ENCODE measurements around the gene ELOVL4. TPM values are rescaled to one million over a fixed set of nuclear protein-coding genes. Genes with fewer than 3 reads are reported as not detected.

ELOVL4 gene
- 1 to 10 TPM; 3.2 to 3.6 (median 3.4) TPM for polyA plus RNA-seq (ENCODE audit: insufficient read length in 4 of 4)

DNA sequence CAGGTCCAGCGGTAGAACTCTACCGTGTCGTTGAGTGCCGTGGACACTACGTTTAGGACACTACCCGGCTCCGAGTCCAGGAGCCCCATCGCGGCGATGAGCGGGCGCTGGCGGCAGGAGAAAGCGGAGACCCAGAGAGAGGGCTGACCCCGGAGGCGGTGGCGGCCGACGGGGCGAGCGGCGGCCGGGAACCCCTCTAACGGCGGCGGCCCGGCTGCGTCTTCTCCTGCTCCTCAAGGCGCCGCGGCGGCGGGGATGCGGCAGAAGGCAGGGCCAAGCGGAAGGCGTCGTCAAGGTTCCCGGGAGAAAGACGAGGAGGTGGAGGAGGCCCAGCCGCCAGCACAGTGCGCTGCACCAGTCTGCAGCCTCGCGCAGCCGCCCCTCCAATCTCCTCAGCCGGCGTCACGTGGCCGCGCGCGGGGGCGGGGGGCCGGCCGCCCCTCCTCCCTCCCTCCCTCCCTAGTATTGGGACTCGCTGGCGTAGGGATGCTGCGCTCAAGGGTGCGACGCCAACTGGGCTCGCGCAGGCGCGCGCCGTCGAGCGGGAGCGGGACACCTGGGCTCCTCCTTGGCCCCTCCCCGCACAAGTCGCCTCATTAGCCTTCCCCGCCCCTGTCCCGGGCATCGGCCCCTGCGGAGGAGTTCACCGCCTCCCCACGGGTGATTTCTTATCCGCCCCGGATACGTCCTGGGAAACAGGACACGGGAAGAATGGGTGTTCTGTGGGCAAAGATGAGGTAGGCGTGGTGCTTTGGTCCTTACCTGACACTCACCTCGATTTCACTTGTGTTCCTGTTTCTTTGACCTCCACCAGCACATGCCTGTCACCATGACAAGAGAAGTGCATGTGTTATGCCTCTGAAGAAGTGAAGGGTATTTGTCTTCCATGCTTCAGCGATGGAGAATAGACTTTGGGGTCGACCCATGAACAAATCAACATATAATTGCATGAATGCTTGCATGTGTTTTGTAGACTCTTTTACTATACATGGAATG is at the start of gene ELOVL4:
TSS of gene ELOVL4 (minus strand) at position 363 of the 996 bp plus-strand sequence. CDS start at position 89, 274 bp downstream.
- peak in 3 of 4 donors; percentile 28 to 45 (median 45) for DNase-seq (ENCODE audit: low read depth in 4 of 4, low spot score in 2 of 4)

DNA sequence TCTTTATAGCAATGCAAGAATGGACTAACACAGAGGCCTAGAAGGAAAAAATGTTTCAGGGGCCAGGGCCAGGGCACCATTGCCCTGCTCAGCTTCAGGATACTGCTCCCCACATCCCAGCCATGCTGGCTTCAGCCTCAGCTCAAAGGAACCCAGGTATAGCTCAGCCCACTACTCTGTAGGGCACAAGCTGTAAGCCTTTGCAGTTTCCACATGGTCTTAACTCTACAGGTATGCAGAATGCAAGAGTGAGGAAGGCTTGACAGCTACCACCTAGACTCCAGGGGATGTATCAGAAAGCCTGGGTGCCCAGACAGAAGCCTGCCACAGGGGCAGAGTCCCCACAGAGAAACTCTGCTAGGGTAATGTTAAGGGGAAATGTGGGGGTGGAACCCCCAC is 46.6 kb upstream of the ELOVL4 start:
- no peak for DNase-seq (ENCODE audit: low read depth in 4 of 4, low spot score in 2 of 4)

DNA sequence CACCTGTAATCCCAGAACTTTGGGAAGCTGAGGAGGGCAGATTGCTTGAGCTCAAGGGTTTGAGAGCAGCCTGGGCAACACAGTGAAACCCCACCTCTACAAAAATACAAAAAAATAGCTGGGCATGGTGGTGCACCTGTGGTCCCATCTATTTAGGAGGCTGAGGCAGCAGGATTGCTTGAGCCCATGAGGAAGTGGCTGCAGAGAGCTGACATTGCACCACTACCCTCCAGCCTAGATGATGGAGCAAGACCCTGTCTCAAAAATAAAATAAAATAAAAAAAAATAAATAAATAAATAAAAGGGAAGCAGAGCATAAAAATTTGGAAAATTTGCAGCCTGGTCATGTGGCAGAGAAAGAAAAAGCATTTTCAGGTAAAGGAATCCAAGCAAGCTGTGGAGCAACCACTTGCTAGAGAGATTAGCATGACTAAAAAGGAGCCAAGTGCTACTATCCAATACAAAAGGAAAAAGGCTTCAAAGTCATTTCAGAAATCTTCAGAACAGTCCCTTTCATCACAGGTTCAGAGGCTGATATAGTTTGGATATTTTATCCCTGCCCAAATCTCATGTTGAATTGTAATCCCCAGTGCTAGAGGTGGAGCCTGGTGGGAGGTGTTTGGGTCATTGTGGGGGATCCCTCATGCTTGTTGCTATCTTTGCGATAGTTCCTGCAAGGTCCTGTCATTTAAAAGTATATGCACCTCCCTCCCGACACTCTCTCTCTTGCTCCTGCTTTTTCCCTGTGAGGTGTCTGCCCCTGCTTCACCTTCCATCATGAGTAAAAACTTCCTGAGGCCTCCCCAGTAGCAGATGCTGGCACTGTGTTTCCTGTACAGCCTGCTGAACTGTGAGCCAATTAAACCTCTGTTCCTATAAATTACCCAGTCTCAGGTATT is 45.9 kb upstream of the ELOVL4 start:
- DNase-seq (ENCODE audit: low read depth in 4 of 4, low spot score in 2 of 4) = no peak

DNA sequence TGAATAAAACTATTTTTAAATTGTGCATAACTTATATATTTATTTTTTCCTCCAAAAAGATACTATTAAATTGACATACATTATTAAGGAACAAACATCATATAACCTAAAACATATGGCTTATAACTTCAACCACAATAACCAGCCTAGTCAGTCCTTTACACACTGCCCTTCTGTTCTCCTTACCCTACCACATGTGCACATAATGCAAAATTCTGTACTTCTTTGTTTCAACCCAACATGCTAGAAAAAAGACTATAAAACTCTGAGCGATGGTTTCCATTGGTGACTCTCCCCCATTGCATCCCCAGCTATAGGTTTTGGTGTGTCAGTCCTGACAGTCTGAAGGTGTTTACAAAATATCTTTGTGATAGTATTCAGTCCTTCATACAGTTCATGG is 42.3 kb upstream of the ELOVL4 start:
- no peak for DNase-seq (ENCODE audit: low read depth in 4 of 4, low spot score in 2 of 4)

DNA sequence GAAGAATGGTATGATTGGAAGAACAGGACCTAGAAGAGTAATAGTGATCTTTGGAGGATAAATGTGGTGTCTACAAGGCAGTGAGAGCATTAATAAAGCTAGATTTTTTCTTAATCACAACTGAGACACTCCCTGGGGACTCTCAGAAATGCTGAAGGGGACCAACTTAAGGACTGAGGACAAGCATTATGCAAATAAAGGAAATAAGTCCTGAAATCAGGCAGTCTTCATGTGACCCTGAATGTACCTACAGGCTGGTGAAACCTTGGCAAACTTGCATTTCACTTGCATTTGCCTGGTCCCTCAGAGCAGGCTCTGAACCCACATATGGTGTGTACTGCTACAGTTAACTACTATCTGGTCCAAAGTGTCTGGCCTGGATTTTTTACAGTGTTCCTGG is 37.8 kb upstream of the ELOVL4 start:
- DNase-seq (ENCODE audit: low read depth in 4 of 4, low spot score in 2 of 4) = no peak

DNA sequence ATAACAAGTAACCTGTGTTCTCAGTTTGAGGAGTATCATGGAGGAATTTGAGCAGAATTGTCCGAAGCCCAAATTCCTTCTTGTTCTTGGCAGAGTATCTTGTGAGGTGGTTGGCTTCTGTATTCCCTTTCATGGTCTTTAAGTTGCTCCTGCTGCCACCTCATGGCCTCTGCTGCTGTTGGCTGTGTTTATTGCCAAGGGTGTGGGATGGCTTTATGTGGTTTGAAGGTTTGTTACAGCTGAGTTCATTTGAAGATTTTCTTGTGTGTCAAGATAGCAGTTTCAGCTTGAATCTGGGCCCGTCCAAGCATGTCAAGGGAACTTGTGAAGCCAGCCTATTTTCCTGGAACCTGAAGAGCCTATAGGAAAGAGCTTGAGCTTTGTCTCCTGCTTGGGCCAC is 36.9 kb upstream of the ELOVL4 start:
- DNase-seq (ENCODE audit: low read depth in 4 of 4, low spot score in 2 of 4) = no peak

DNA sequence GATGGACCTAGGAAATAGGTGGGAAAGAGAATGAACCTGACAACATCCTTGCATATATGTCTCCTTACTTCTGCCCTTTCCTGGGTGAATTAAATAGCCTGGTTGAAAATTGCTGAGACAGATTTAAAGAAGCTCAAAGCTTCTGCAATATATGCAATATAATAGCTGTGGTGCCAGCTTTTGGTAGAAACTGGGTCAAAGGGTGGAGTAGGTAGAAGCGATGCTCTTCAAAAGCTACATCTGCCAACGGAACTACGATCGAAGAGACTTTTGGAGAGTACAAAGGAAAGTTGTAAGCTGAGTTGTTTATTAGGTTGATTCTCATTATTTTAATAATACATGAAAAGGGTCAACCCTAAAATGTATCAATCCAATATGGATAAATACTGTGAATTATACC is 34.3 kb upstream of the ELOVL4 start:
- no peak for DNase-seq (ENCODE audit: low read depth in 4 of 4, low spot score in 2 of 4)

DNA sequence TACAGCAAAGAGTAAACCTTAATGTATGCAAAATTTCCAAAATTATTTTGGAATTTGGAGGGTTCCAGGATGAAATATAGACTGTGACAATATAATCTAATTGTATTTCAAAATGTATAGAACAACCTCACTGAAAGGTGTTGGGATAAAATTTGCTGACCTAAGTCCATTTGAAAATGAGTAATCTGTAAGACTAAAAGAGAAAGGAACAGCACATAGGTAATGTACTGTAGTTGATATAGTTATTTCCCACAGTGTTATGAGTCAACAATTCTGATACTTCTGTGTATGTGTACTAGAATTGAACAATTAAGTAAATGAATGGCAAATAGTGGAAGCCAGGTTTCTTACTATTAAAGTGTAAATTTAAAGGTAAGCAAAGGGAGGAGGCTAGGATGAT is 23.8 kb upstream of the ELOVL4 start:
- no peak for DNase-seq (ENCODE audit: low read depth in 4 of 4, low spot score in 2 of 4)

DNA sequence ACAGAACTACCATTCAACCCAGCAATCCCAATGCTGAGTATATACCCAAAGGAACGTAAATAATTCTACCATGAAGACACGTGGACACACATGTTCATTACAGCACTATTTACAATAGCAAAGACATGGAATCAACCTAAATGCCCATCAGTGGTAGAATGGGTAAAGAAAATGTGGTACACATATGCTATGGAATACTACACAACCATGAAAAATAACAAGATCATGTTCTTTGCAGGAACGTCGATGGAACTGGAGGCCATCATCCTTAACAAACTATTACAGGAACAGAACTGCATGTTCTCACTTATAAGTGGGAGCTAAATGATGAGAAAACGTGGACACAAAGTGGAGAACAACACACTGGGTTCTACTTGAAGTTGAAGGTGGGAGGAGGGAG is 22.4 kb upstream of the ELOVL4 start:
- DNase-seq (ENCODE audit: low read depth in 4 of 4, low spot score in 2 of 4) = no peak

DNA sequence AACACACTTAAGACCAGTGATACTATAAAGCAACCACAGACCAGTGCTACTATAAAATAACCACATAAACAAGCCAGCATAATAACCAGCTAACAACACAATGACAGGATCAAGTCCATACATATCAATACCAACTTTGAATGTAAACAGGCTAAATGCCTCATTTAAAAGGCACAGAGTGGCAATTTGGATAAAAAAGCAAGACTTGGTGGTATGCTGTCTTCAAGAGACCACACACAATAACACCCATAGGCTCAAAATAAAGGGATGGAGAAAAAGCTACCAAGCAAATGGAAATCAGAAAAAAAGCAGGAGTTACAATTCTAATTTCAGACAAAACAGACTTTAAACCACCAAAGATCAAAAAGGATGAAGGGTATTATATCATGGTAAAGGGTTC is 19.8 kb upstream of the ELOVL4 start:
- DNase-seq (ENCODE audit: low read depth in 4 of 4, low spot score in 2 of 4) = no peak

DNA sequence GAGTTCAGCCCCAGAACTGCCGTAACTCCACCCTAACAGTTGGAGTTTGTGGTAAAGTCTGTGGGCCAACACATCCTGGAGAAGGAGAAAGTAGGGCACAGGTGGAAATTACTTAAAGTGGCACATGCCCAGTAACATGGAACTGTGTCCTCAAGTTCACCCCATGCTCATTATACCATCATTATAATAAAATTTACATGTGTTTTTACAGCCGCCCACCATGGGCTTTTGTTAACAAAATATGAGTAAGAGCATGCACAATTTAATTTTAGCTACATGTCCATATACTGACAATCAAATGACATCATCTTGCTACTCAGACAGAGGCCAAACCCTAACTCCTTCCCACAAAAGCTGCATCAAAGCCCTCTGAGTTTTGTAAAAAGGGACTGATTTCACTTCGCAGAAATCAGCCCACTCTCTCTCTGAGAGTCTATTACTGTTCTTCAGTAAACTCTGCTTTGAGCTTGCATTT is 17.3 kb upstream of the ELOVL4 start:
- no peak for DNase-seq (ENCODE audit: low read depth in 4 of 4, low spot score in 2 of 4)

DNA sequence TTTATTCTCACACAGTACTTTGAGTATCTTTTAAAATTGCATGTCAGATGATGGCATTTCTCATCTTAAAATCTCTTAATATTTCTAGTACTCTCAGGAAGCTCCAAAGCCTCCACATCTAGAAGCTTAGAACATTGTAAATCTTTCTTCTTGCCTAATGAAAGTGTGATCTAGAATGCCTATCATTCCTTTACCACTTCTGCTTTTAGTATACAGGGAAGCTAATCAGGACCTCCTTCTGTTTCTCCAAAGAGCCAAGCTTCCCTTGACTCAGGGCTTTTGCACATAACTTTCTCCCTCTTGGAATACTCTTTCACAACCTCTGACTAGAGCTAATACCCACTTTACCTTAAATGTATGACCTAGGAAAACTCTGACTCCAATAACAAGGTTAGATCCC is 7.5 kb upstream of the ELOVL4 start:
- no peak for DNase-seq (ENCODE audit: low read depth in 4 of 4, low spot score in 2 of 4)

DNA sequence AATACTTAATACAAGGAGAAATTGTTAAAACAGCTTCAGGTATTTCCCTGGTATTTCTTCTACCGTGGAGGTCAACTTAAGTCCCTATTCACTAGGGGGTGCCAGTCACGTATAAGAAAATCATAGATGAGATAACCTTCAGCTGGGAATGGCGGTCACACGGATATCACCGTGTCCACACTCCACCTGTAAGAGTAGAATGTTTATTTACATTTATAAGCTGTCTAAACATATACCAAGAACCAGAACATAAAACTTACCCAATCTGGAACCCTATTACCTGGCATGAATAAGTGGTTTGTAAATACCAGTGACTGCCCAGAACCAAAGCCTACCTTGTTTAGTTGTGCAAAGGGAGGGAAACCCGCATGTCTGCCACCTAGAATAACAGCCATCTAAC is 1.9 kb upstream of the ELOVL4 start:
- DNase-seq (ENCODE audit: low read depth in 4 of 4, low spot score in 2 of 4) = peak in 2 of 4 donors; percentile 8 to 32

DNA sequence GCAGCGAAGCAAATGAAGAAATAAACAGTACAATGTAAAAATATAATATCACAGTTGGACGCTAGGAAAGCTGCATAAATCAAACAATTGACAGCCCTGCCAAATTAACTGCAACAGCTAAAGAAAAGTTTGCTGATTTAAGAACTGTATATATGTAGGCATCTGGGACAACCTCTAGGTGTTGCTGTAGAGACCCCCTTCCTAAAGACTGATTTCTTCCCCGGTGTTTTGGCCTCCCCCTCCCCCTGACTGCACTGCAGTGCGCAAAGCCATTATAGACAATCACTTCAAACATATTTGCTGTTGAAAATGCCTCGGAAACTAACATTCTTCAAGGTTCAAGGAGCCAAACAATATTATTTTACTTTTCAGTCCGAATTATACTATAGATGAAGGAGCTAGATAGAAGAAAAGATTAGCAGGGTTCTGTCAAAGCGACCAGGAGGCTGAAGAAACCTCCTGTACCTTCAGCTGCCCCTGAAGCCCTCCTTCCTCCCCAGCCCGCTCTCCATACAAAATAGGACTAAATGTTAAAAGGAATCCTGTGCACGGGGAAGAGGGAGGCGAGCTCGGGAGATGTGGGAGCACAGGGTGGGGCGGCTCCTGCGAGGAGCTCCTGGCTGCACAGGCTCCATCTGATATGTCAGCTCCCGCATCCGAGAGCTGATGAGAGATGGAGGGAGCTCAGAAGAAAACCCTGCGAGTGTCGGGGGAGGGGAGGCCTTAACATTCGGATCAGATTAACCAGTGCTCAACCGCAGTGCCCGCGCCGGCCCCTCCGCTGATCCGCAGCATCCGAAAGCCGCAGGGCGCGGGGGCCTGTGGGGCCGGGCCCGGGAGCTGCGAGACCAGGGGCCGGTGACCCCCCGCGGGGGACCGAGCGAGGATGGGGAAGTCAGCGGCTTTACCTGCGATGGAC is 822 bp downstream of the ELOVL4 start:
- DNase-seq (ENCODE audit: low read depth in 4 of 4, low spot score in 2 of 4) = peak in 3 of 4 donors; percentile 26 to 39 (median 37)

DNA sequence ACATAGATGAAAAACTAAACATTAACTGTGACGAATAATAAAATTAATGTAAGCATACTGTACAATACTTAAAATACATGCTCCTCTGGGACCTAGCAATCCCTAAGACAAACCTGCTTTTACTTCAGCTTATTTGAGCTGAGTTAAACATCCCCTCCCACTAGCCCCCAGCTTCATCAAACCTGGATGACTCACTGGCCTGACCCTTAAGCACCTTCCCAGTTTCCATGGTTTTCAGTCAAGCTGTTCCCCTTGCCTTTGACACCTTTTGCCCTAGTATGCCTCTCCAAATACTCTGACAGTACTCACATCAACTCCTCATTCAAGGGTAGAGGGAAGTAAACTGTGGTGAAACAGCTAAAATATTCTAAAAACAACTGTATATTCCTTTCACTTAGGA is 4.2 kb downstream of the ELOVL4 start:
- no peak for DNase-seq (ENCODE audit: low read depth in 4 of 4, low spot score in 2 of 4)

DNA sequence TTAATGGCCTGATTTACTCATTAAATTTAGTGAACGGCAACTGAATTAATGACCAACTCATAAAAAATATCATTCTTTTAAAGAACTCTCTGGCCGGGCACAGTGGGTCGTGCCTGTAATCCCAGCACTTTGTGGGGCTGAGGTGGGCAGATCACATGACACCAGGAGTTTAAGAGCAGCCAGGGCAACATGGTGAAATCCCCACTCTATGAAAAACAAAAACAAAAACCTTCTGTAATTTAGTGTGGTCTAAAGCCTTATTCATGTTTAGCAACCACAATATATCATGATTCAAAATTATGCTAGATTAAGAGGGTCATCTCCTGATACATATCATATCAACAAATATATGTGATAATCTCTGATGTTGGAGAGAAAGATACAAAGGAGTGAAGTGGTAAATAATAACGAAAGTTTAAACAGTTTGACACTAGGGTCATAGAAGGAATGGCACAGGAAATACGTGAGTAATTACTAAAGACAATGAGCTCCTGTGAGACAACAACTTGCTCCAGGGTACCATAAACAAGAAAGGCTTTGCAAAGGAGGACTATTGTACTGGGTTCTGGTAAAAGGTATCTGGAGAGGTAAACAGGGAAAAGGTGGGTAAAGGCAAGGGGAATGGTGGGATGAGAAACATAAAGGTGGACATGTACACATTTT is 5.7 kb downstream of the ELOVL4 start:
- no peak for DNase-seq (ENCODE audit: low read depth in 4 of 4, low spot score in 2 of 4)

DNA sequence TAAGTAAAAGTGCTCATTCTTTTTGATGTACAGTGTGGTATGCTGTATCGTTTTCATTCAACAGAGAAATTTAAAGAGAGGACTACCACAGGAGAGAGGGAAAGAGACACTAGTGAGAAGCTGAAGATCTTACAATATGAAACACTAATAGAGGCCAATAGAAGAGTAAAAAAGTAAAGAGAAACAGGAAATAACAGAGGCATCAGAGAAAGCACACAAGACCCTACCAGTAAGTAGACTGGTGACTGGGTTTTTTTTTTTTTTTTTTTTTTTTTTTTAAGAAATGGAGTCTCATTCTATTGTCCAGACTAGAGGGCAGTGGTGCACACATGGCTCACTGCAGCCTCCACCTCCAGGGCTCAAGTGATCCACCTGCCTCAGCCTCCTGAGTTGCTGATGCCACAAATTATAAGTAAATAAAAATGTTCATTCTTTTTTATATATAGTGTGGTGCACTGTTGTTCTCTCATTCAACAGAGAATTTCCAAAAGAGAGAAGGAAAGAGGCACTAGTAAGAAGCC is 18.8 kb downstream of the ELOVL4 start:
- DNase-seq (ENCODE audit: low read depth in 4 of 4, low spot score in 2 of 4) = no peak

DNA sequence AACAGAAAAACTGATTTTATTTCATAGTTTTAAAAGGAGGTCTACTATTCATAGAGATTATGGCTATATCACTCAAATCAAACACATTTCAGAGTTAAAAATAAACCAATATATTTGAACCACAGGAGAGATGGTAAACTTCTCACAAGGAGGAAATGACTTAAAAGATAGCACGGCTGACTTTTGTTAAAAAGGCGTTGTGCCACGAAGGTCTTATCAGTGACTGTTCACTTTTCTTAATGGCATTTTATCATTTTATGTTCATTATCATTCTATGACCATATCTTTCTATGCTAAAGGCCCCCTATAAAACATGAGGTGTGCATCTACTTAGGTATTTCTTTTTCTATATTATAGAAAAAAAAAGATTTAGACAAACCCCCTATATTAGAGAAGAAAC is 19.6 kb downstream of the ELOVL4 start:
- DNase-seq (ENCODE audit: low read depth in 4 of 4, low spot score in 2 of 4) = no peak

DNA sequence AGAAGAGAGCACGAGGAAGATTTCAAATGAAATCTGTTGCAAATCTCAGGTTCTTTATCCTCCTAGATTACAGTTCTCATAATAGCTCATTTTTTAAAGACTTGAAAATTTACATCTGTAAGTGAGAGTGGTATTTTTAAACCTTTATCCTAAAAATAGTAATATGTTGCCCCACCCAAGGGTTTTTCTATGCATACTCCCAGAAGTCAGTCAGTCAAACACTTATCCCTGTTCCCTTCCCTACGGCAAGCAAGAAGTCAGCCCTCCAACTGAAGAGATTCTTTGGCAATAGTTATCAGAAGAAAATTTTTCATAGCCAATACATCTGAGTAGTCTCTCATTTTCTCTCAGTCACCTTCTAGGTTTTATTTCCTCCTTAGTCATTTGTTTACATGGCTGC is 24.1 kb downstream of the ELOVL4 start:
- no peak for DNase-seq (ENCODE audit: low read depth in 4 of 4, low spot score in 2 of 4)

Measured in left renal cortex interstitium (tissue), 4 donors.